Activated T-cell treated with anti-CD3 and anti-CD28 coated beads, Interleukin-2, amount 50 U/mL, for 4 hours (primary cell): Measurements from ENCODE around the gene ISG20. TPM values are rescaled to one million over a fixed set of nuclear protein-coding genes. Genes with fewer than 3 reads are reported as not detected.
"Not testable (repeated sequence)": the region's sequence is repeated elsewhere in the genome, so short reads cannot be mapped to it uniquely, and the experiment has no call there.

ENCODE experiments used
- ATAC-seq, 2 donors: fragments of 200-7000 bp; cut with Tn5 transposase; one replicate each; pipeline ENCODE4 v1.10.0; 2021
- DNase-seq: peaks from one replicate; pipeline ENCODE4 v3.0.0-alpha.2; 2020
- H3K27me3 Mint-ChIP-seq: one replicate; pipeline ENCODE4 v1.8.0; 2021; ENCODE audit warnings: low read depth, mixed read lengths
- H3K36me3 Mint-ChIP-seq: one replicate; pipeline ENCODE4 v1.8.0; 2022; ENCODE audit warnings: mixed read lengths; ENCODE audit not compliant: insufficient read depth
- H3K4me1 Mint-ChIP-seq: one replicate; pipeline ENCODE4 v1.8.0; 2021; ENCODE audit warnings: low read depth, mixed read lengths
- H3K4me3 Mint-ChIP-seq: one replicate; pipeline ENCODE4 v1.8.0; 2021; ENCODE audit warnings: mild to moderate bottlenecking, moderate library complexity, mixed read lengths
- H3K9me3 Mint-ChIP-seq: one replicate; pipeline ENCODE4 v1.8.0; 2021; ENCODE audit warnings: mixed read lengths
- total RNA-seq, 3 donors: library from RNA; stranded (reverse); gene quantifications; one replicate each; pipeline ENCODE4 v1.2.1, GENCODE V29; 2021

ISG20 gene
- total RNA-seq, 3 donors from 2014 or later: 26.8 to 37.8 (median 27.7) TPM

DNA sequence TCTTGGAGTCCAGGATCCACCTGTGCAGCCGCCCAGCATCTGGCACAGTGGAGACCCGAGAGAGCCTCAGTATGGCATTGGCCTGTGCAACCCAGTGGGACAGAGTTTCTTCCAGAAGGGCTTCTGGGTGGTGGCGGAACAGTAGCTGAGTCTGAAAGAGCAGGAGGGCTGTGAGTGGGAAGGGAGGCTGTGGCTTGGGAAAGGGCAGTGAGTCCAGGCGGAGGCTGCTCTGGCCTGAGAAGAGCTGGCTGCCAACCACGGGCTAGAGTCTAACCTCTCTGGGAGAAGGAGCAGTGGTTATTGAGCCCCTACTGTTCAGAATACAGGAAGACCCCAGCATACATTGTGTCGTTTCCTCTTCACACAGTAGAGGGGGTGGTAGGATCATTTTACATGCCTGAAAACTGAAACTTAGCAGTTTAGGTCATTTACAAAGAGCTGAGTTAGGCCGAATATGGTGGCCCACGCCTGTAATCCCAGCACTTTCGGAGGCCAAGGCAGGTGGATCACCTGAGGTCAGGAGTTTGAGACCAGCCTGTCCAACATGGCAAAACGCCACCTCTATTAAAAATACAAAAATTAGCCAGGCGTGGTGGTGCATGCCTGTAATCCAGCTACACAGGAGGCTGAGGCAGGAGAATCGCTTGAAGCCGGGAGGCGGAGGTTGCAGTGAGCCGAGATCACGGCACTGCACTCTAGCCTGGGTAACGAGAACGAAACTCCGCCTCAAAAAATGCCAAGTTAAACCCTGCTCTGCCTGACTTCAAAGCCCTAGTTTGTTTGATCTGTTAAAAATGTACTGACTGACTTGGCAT, 14.5 kb upstream of the ISG20 start:
- Mint-ChIP-seq H3K27me3 (peaks cover 4% of the 10 kb centered on the region), H3K9me3 (no peaks in the 10 kb centered on the region), H3K36me3 (peaks cover 41% of the 10 kb centered on the region), H3K4me3 (peak overlapping the region; percentile 97), H3K4me1 (peaks cover 70% of the 10 kb centered on the region)
- DNase-seq (no peak), ATAC-seq (peak; percentile 12 to 14)

DNA sequence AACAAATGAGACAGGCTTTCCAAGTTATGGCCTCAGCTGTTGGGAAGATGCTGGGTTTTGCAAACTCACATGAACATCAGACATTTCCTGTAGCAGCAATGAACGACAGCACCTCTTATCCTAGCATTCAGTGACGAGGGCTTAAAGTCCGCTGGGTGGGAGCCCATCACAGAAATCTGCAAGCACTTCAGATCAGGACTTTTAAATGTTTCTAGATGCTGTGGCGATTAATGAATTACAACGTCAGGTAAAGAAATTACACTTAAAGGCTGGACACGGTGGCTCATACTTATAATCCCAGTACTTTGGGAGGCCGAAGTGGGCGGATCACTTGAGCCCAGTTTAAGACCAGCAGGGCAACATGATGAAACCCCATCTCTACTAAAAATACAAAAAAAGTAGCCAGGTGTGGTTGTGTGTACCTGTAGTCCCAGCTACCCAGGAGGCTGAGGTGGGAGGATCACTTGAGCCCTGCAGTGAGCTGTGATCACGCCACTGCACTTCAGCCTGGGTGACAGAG, 13.8 kb upstream of the ISG20 start:
- Mint-ChIP-seq H3K27me3 (no peaks in the 10 kb centered on the region), H3K9me3 (no peaks in the 10 kb centered on the region), H3K4me1 (peaks cover 77% of the 10 kb centered on the region), H3K4me3 (peak overlapping the region; percentile 97), H3K36me3 (peaks cover 48% of the 10 kb centered on the region)
- no peak for DNase-seq
- ATAC-seq: no peak

DNA sequence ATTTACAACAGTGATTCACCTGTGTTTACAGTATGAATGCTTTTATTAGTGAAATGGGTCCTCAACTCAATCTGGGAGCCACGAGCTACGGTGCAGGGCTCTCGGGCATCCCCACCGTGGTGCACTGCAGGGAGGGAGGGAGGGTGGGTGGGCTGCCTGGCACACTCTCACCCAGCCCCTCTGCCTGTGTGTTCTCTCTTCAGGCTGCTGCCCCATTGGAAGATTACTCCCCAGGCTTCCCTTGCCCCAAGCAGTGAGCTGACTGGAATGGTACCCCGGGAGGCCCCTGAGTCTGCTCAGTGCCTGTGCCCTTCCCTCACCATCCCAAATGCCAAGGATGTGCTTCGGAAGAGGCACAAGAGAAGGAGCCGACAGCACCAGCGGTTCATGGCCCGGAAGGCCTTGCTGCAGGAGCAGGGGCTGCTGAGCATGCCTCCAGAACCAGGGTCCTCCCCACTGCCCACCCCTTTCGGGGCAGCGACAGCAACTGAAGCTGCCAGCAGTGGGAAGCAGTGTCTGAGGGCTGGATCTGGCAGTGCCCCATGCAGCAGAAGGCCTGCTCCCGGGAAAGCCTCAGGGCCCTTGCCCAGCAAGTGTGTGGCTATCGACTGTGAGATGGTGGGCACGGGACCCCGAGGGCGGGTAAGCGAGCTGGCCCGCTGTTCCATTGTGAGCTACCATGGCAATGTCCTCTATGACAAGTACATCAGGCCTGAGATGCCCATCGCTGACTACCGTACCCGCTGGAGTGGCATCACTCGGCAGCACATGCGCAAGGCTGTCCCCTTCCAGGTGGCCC, 12.7 kb upstream of the ISG20 start:
- no peak for DNase-seq
- Mint-ChIP-seq H3K27me3 (no peaks in the 10 kb centered on the region), H3K9me3 (no peaks in the 10 kb centered on the region), H3K4me3 (no peak overlapping the region), H3K36me3 (peaks cover 55% of the 10 kb centered on the region), H3K4me1 (peaks cover 83% of the 10 kb centered on the region)
- no peak for ATAC-seq

DNA sequence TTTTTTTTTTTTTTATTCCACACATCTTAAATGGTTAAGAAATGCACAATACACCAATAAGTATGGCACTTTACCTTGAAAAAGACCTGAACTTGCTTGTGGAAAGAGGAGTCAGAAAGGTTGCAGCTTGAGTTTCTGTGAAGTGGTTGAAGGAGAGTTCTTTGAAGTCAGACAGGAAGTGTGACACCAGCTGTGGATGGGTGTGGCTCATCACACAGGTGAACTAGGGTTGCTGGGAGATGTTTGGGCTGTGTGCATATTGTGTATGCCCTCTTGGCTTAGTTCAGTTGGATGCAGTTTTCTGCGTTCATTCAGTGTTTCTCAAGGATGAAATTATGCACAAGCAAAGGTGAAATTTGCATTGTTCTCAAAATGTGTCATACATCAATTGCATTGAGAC, 11.4 kb upstream of the ISG20 start:
- DNase-seq: peak; percentile 54
- H3K36me3 Mint-ChIP-seq: peaks cover 60% of the 10 kb centered on the region
- peak overlapping the region; percentile 22 for H3K4me3 Mint-ChIP-seq
- peak; percentile 35 to 40 for ATAC-seq
- peaks cover 88% of the 10 kb centered on the region for H3K4me1 Mint-ChIP-seq
- H3K9me3 Mint-ChIP-seq: no peaks in the 10 kb centered on the region
- no peaks in the 10 kb centered on the region for H3K27me3 Mint-ChIP-seq

DNA sequence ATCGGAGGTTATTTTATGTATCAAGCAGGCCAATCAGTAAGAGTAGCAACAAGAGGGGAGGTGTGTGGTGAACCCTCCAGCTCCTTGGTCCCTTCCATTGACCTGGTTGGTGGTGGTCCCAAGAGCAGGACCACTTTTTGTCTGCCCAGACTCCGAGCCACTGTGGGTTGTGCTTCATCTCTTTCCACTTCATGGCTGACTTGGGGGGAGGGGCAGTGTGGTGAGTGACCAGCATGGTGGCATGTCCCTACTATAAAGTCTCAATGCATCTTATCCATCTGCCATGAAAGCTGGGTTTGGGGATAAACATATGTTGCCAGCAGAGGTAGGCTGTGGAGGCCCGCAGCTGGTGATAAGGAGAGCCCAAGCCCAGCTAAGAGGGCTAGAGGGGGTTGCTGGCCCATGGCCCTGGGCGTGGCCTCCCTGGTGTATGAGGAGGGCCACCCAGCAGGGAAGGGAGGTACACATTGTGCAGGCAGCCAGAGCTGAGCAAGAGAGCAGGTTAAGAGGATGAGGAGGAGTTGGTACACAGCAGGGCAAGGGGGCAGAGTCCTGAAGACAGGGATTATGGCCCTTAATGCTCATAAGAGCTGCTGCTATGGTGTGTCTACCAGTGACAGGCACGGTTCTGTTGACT, 10.7 kb upstream of the ISG20 start:
- Mint-ChIP-seq H3K36me3 (peaks cover 61% of the 10 kb centered on the region), H3K27me3 (no peaks in the 10 kb centered on the region), H3K4me3 (peak overlapping the region; percentile 22), H3K9me3 (no peaks in the 10 kb centered on the region), H3K4me1 (peaks cover 87% of the 10 kb centered on the region)
- DNase-seq (no peak), ATAC-seq (no peak)

DNA sequence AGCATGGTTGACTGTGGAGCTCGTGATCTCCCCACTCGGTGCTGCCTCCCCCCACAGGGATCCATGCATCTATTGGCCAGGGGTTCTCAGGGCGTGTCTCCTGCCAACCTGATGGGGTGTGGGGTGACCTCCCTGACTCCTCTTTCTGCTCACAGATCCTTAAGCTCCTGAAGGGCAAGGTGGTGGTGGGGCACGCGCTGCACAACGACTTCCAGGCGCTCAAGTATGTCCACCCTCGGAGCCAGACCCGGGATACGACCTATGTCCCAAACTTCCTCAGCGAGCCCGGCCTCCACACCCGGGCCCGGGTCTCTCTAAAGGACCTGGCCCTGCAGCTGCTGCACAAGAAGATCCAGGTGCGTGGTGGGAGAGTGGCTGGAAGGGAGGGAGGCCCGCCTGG, 9.7 kb upstream of the ISG20 start:
- Mint-ChIP-seq H3K4me1 (peaks cover 84% of the 10 kb centered on the region), H3K36me3 (peaks cover 60% of the 10 kb centered on the region), H3K9me3 (no peaks in the 10 kb centered on the region), H3K4me3 (no peak overlapping the region), H3K27me3 (no peaks in the 10 kb centered on the region)
- no peak for DNase-seq
- no peak for ATAC-seq

DNA sequence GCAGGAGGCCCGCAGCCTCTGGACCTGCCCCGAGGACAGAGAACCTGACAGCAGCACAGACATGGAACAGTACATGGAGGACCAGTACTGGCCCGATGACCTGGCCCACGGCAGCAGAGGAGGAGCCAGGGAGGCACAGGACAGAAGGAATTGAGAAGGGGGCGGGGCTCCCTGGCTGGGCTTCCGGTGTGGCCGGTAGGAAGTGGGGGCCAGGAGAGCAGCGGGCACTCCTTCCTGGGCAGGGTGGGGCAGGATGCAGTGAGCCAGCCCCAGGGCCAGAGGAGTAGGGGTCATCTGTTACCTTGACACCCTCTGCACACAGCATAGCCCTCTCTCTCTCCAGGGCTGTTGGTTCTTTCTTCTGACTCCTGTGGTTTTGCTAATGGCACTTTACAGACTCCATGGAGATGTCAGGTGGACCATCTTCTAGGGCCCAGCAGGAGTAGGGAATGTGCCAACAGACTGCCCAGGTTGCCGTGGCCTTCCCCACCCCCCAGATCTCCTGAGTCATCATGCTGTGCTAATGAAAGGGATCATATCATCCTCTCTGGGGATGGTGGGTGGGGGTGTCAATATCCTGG, 8.6 kb upstream of the ISG20 start:
- H3K4me3 Mint-ChIP-seq: no peak overlapping the region
- peaks cover 64% of the 10 kb centered on the region for H3K36me3 Mint-ChIP-seq
- no peak for ATAC-seq
- H3K4me1 Mint-ChIP-seq: peaks cover 83% of the 10 kb centered on the region
- H3K27me3 Mint-ChIP-seq: no peaks in the 10 kb centered on the region
- no peak for DNase-seq
- no peaks in the 10 kb centered on the region for H3K9me3 Mint-ChIP-seq

DNA sequence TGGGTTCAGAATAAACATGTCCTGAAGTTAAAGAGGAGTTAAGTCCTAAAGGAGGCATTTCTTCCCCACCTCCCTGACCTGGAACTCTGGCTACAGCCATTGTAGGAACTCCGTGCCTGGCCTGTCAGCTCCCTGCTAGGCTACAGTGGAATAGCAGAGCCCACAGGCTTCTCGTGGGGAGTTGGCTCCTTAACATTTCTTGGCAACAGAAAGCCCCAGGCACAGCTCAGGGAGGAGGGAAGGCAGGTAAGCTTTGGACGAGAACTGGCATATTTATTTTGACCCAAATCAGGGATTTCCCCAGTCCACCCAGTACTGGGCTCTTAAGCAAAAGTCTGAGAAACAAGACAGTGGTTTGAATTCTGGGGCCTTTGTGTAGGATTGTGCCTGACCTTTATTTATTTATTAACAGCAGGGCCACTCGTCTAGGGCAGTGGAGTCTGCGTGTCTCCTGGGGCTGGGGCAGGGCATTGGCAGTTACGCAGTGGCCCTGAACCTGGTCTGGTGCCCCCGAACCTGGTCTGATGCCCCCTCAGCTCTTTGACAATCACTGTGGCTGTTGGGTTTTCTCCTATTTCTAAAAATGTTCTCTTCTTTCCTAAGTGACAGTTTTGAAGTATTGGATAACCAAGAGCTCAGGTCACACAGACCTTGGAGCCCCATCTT, 7.9 kb upstream of the ISG20 start:
- H3K4me3 Mint-ChIP-seq: no peak overlapping the region
- H3K9me3 Mint-ChIP-seq: no peaks in the 10 kb centered on the region
- DNase-seq (no peak), ATAC-seq (no peak)
- H3K36me3 Mint-ChIP-seq: peaks cover 61% of the 10 kb centered on the region
- no peaks in the 10 kb centered on the region for H3K27me3 Mint-ChIP-seq
- H3K4me1 Mint-ChIP-seq: peaks cover 84% of the 10 kb centered on the region

DNA sequence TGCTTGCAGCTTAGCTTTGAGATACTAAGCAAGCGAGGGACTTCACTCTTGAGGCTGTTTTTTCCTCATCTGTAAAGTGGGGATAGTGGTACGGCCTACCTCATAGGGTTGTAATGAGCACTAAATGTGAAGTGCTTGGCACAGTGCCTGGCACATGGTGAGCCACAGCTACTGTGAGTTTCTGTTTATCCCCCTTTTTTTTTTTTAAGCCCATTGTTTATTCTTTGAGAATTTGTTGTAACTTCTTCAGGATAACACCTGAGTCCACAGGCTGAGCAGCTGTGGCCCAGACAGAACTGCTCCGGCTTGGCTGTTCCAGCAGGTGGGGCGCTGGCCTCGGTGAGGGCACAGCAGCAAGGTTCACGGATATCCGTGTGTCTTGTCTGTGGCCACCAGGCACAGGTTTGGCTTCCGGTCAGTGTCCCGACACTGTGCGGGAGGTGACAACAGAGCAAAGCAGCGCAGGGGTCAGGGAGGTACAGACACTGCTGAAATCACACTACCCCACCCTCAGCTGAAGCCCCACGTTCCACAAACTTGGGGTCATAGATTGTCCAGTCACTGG, 7.3 kb upstream of the ISG20 start:
- Mint-ChIP-seq H3K9me3 (no peaks in the 10 kb centered on the region), H3K4me1 (peaks cover 86% of the 10 kb centered on the region), H3K36me3 (peaks cover 66% of the 10 kb centered on the region), H3K4me3 (no peak overlapping the region), H3K27me3 (no peaks in the 10 kb centered on the region)
- DNase-seq (no peak), ATAC-seq (no peak)

DNA sequence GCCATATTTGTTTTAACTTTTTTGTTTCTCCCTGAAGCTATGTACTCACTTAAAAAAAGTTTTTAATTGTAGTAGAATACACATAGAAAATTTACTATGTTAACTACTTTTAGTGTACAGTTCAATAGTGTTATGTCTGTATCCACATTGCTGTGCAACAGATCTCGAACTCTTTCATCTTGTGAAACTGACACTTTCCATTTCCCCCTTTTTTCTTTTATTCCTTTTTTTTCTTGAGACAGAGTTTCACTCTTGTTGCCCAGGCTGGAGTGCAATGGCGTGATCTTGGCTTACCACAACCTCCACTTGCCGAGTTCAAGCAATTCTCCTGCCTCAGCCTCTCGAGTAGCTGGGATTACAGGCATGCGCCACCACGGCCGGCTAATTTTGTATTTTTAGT, 6.0 kb upstream of the ISG20 start:
- Mint-ChIP-seq H3K4me1 (peaks cover 86% of the 10 kb centered on the region), H3K36me3 (peaks cover 67% of the 10 kb centered on the region)
- H3K27me3 Mint-ChIP-seq, DNase-seq, H3K9me3 Mint-ChIP-seq, ATAC-seq, H3K4me3 Mint-ChIP-seq: not testable (repeated sequence)

DNA sequence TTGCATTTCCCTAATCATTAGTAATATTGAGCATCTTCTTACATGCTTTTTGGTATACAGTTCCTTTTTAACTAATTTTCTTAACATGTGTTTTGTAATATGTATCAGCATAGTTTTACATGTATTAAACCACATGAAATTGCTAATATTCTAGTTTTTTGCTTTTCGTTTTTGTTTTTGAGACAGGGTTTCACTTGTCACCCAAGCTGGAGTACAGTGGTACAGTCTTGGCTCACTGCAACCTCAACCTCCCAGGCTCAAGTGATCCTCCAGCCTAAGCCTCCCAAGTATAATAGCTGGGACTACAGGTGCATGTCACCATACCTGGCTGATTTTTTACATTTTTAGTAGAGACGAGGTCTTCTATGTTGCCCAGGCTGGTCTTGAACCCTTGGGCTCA, 4.4 kb upstream of the ISG20 start:
- Mint-ChIP-seq H3K36me3 (peaks cover 52% of the 10 kb centered on the region), H3K4me3 (no peak overlapping the region)
- no peak for DNase-seq

DNA sequence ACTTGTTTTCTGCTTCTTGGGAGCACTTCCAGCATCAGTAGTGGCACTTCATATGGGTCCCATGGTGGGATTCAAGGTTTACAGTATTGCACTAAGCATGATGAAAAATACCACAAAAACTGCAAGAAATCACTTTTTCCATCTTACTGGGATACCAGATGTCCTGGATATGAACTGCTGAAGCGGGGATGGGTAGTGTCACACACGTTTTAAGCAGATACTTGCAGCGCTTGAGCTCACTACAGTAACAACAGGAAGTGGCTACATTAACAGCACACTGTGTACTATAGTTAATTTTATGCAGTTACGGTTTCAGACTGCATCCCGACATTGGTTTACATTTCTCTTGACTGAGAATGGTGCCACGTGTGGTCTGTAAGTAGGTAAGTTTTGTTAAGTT, 3.5 kb upstream of the ISG20 start:
- peak; percentile 15 to 19 for ATAC-seq
- Mint-ChIP-seq H3K27me3 (no peaks in the 10 kb centered on the region), H3K4me3 (peak overlapping the region; percentile 21), H3K9me3 (no peaks in the 10 kb centered on the region), H3K4me1 (peaks cover 84% of the 10 kb centered on the region), H3K36me3 (peaks cover 51% of the 10 kb centered on the region)
- DNase-seq: no peak

More for the DNA sequence above, 4.4 kb upstream of the ISG20 start:
- Mint-ChIP-seq H3K4me1 (peaks cover 84% of the 10 kb centered on the region), H3K27me3 (no peaks in the 10 kb centered on the region), H3K9me3 (no peaks in the 10 kb centered on the region)
- no peak for ATAC-seq

DNA sequence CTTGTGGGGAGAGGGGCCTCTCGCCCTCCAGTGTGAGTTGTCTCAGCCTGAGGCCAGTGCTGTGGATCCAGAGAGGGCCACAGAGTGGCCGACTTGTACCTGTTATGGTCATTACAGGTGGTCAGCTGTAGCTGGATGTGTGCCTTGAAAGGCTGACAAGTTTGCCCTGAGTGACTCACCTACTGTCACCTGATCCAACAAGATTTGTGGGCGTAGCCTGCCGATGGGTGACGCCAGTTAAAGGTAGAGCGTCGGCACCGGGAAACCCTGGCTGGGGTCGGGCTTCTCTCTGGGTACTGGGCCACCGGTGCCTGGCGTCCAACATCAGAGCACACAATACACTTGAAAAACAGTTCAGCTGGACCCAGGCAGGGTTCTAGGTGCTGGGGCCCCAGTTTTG, 2.8 kb upstream of the ISG20 start:
- H3K4me3 Mint-ChIP-seq: peak overlapping the region; percentile 84
- H3K4me1 Mint-ChIP-seq: peaks cover 82% of the 10 kb centered on the region
- DNase-seq: peak; percentile 65
- H3K36me3 Mint-ChIP-seq: peaks cover 50% of the 10 kb centered on the region
- ATAC-seq: peak in 1 of 2 donors; percentile 5
- no peaks in the 10 kb centered on the region for H3K27me3 Mint-ChIP-seq
- H3K9me3 Mint-ChIP-seq: no peaks in the 10 kb centered on the region
